ENCODE results near the gene PCDHA1.

The PCDHA1 gene

GRCh38 chr5:141039517-141039916, 253.6 kb downstream of the PCDHA1 start:
- no peak overlapping the region for H3K27ac ChIP-seq (ENCODE audit: low read length)
- H3K4me2 ChIP-seq (ENCODE audit: insufficient read depth, low read length): no peak overlapping the region

GRCh38 chr5:141040093-141040770, 254.3 kb downstream of the PCDHA1 start:
- ATAC-seq (ENCODE audit: insufficient read depth, low read depth): no peak
- Histone ChIP-seq H3K9me3 (ENCODE audit: insufficient read depth, low read length, severe bottlenecking) (no peaks in the 10 kb centered on the region), H3K4me3 (ENCODE audit: low read depth in 1 of 2, low read length in 2 of 2) (no peak overlapping the region), H4K20me1 (ENCODE audit: insufficient read depth, low read length) (no peaks in the 10 kb centered on the region), H3K4me2 (ENCODE audit: insufficient read depth, low read length) (no peak overlapping the region), H3K79me2 (ENCODE audit: insufficient read depth, low read length) (no peaks in the 10 kb centered on the region), H3K36me3 (ENCODE audit: insufficient read depth, low read length) (no peaks in the 10 kb centered on the region), H3K9ac (ENCODE audit: low read depth, low read length) (no peak overlapping the region), H3K27me3 (ENCODE audit: insufficient read depth, low read length, poor library complexity) (no peaks in the 10 kb centered on the region), H2AFZ (ENCODE audit: low read depth, low read length) (no peak overlapping the region), H3K4me1 (ENCODE audit: insufficient read depth, low read length) (no peaks in the 10 kb centered on the region), H3K27ac (ENCODE audit: low read length) (no peak overlapping the region)
- no peak for DNase-seq
- TF ChIP-seq CTCF (IDR thresholded peaks at IDR 0.05; ENCODE audit: borderline replicate concordance, extremely low read depth, low read length, poor library complexity, severe bottlenecking) (peak; percentile 8), EZH2 (IDR thresholded peaks at IDR 0.05; ENCODE audit: borderline replicate concordance, low read depth, low read length, severe bottlenecking) (no peak)

More at GRCh38 chr5:141039517-141039916, 253.6 kb downstream of the PCDHA1 start:
- Histone ChIP-seq H3K9ac (ENCODE audit: low read depth, low read length) (no peak overlapping the region), H4K20me1 (ENCODE audit: insufficient read depth, low read length) (no peaks in the 10 kb centered on the region), H3K9me3 (ENCODE audit: insufficient read depth, low read length, severe bottlenecking) (no peaks in the 10 kb centered on the region), H3K4me1 (ENCODE audit: insufficient read depth, low read length) (no peaks in the 10 kb centered on the region), H3K4me3 (ENCODE audit: low read depth in 1 of 2, low read length in 2 of 2) (no peak overlapping the region), H3K79me2 (ENCODE audit: insufficient read depth, low read length) (no peaks in the 10 kb centered on the region), H3K36me3 (ENCODE audit: insufficient read depth, low read length) (no peaks in the 10 kb centered on the region), H3K27me3 (ENCODE audit: insufficient read depth, low read length, poor library complexity) (no peaks in the 10 kb centered on the region), H2AFZ (ENCODE audit: low read depth, low read length) (no peak overlapping the region)
- TF ChIP-seq EZH2 (IDR thresholded peaks at IDR 0.05; ENCODE audit: borderline replicate concordance, low read depth, low read length, severe bottlenecking) (no peak), CTCF (IDR thresholded peaks at IDR 0.05; ENCODE audit: borderline replicate concordance, extremely low read depth, low read length, poor library complexity, severe bottlenecking) (no peak)
- ATAC-seq (ENCODE audit: insufficient read depth, low read depth) (no peak), DNase-seq (no peak)

GRCh38 chr5:141040771-141041426, 255.0 kb downstream of the PCDHA1 start:
- H3K79me2 ChIP-seq (ENCODE audit: insufficient read depth, low read length): no peaks in the 10 kb centered on the region
- TF ChIP-seq EZH2 (IDR thresholded peaks at IDR 0.05; ENCODE audit: borderline replicate concordance, low read depth, low read length, severe bottlenecking): no peak
- TF ChIP-seq CTCF (IDR thresholded peaks at IDR 0.05; ENCODE audit: borderline replicate concordance, extremely low read depth, low read length, poor library complexity, severe bottlenecking): peak; percentile 83
- no peaks in the 10 kb centered on the region for H3K9me3 ChIP-seq (ENCODE audit: insufficient read depth, low read length, severe bottlenecking)
- H3K9ac ChIP-seq (ENCODE audit: low read depth, low read length): no peak overlapping the region
- no peak overlapping the region for H3K4me2 ChIP-seq (ENCODE audit: insufficient read depth, low read length)
- DNase-seq: peak; percentile 92
- H3K36me3 ChIP-seq (ENCODE audit: insufficient read depth, low read length): no peaks in the 10 kb centered on the region
- ATAC-seq (ENCODE audit: insufficient read depth, low read depth): peak; percentile 86
- no peak overlapping the region for H3K4me3 ChIP-seq (ENCODE audit: low read depth in 1 of 2, low read length in 2 of 2)
- no peaks in the 10 kb centered on the region for H4K20me1 ChIP-seq (ENCODE audit: insufficient read depth, low read length)
- H3K4me1 ChIP-seq (ENCODE audit: insufficient read depth, low read length): no peaks in the 10 kb centered on the region
- no peaks in the 10 kb centered on the region for H3K27me3 ChIP-seq (ENCODE audit: insufficient read depth, low read length, poor library complexity)
- no peak overlapping the region for H3K27ac ChIP-seq (ENCODE audit: low read length)
- no peak overlapping the region for H2AFZ ChIP-seq (ENCODE audit: low read depth, low read length)

Data from DND-41 (cell line).